ENCODE results near the gene CHGA. TPM values are rescaled to one million over a fixed set of nuclear protein-coding genes. Genes with fewer than 3 reads are reported as not detected.

Gene CHGA
- total RNA-seq, 1 experiment from 2014 or later = not detected

DNA sequence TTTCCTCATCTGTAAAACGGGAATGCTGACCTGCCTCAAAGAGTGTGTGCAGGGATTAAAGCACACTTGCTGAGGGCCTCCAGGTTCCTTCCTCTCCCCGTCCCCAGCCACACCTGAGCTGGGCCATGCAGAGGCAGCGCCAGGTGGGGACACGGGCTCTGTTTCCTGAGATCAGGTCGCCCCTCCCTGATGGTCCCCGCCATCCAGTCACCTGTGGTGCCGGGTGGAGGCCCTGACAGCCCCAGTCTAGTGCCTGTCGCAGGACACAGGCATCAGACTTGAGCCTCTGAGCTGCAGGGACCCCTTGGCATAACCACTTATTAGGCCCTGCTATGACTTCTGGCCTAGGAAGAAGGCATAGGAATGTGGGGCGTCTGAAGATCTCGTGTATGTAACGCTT is 12.5 kb downstream of the CHGA start:
- no peaks in the 10 kb centered on the region for H3K9me3 ChIP-seq (ENCODE audit: insufficient read depth, low read depth)
- ChIA-PET POLR2A (ENCODE audit: unreplicated experiment) (no interaction called here), CTCF (no interaction called here)
- no TSS peak for BruUV-seq (replicated peaks)
- peaks cover 7% of the 10 kb centered on the region for H3K4me1 ChIP-seq (replicated peaks; ENCODE audit: insufficient read depth)
- no peak overlapping the region for H3K4me3 ChIP-seq
- no peaks in the 10 kb centered on the region for H3K79me2 ChIP-seq (ENCODE audit: low read depth)
- no peak overlapping the region for H3K4me2 ChIP-seq
- H2AFZ ChIP-seq = no peak overlapping the region
- intact Hi-C loops (cut with micrococcal nuclease; ENCODE audit: unreplicated experiment) = no loop called here
- no peak overlapping the region for H3K27ac ChIP-seq
- TF ChIP-seq, protein P1, sequence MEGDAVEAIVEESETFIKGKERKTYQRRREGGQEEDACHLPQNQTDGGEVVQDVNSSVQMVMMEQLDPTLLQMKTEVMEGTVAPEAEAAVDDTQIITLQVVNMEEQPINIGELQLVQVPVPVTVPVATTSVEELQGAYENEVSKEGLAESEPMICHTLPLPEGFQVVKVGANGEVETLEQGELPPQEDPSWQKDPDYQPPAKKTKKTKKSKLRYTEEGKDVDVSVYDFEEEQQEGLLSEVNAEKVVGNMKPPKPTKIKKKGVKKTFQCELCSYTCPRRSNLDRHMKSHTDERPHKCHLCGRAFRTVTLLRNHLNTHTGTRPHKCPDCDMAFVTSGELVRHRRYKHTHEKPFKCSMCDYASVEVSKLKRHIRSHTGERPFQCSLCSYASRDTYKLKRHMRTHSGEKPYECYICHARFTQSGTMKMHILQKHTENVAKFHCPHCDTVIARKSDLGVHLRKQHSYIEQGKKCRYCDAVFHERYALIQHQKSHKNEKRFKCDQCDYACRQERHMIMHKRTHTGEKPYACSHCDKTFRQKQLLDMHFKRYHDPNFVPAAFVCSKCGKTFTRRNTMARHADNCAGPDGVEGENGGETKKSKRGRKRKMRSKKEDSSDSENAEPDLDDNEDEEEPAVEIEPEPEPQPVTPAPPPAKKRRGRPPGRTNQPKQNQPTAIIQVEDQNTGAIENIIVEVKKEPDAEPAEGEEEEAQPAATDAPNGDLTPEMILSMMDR (conservative IDR thresholded peaks at IDR 0.05) = no peak
- no peak for TF ChIP-seq EZH2 (IDR thresholded peaks at IDR 0.05; ENCODE audit: low read depth)
- no peaks in the 10 kb centered on the region for H3K27me3 ChIP-seq (ENCODE audit: insufficient read depth, low read depth)
- peaks cover 3% of the 10 kb centered on the region; the same call in 1 of the 2 replicates for H3F3A ChIP-seq (ENCODE audit: insufficient read depth, low read depth)
- H3K36me3 ChIP-seq (ENCODE audit: low read depth) = no peaks in the 10 kb centered on the region
- no peaks in the 10 kb centered on the region for H3K9me2 ChIP-seq (ENCODE audit: insufficient read depth)
- H4K20me1 ChIP-seq (ENCODE audit: insufficient read depth) = peaks cover 4% of the 10 kb centered on the region; the same call in 1 of the 2 replicates
- no peak for DNase-seq

DNA sequence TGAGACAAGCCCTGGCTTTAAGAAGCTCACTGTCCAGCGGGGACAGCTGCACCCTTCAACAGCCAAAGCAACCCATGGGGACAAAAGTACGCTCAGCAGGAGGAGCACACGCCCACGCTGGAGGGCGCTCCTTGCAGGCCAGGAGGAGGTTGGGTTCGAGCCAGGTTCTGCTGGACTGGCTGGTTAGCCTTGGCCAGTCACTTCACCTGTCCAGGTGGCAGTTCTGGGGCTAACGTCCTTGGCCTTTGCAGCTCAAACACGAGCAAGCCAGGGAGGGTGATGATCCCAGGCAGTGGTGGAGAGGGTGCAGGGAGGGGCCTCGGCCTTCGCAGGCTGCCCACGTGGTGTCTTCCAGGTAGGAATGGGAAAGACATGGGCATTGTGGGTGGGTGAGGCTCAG is 13.1 kb downstream of the CHGA start:
- Histone ChIP-seq H4K20me1 (ENCODE audit: insufficient read depth) (peaks cover 4% of the 10 kb centered on the region; the same call in 1 of the 2 replicates), H3K36me3 (ENCODE audit: low read depth) (no peaks in the 10 kb centered on the region), H3K4me3 (no peak overlapping the region), H3K79me2 (ENCODE audit: low read depth) (no peaks in the 10 kb centered on the region), H2AFZ (no peak overlapping the region), H3K27ac (no peak overlapping the region), H3K9me3 (ENCODE audit: insufficient read depth, low read depth) (no peaks in the 10 kb centered on the region), H3K9me2 (ENCODE audit: insufficient read depth) (no peaks in the 10 kb centered on the region), H3K4me2 (no peak overlapping the region), H3F3A (ENCODE audit: insufficient read depth, low read depth) (peaks cover 2% of the 10 kb centered on the region; the same call in 1 of the 2 replicates), H3K4me1 (replicated peaks; ENCODE audit: insufficient read depth) (peaks cover 7% of the 10 kb centered on the region), H3K27me3 (ENCODE audit: insufficient read depth, low read depth) (no peaks in the 10 kb centered on the region)
- no peak for DNase-seq
- TF ChIP-seq, protein P1 (conservative IDR thresholded peaks at IDR 0.05) = no peak
- no peak for TF ChIP-seq EZH2 (IDR thresholded peaks at IDR 0.05; ENCODE audit: low read depth)
- intact Hi-C loops (cut with micrococcal nuclease; ENCODE audit: unreplicated experiment) = no loop called here
- POLR2A ChIA-PET (ENCODE audit: unreplicated experiment) = no interaction called here
- no TSS peak for BruUV-seq (replicated peaks)
- CTCF ChIA-PET = no interaction called here

DNA sequence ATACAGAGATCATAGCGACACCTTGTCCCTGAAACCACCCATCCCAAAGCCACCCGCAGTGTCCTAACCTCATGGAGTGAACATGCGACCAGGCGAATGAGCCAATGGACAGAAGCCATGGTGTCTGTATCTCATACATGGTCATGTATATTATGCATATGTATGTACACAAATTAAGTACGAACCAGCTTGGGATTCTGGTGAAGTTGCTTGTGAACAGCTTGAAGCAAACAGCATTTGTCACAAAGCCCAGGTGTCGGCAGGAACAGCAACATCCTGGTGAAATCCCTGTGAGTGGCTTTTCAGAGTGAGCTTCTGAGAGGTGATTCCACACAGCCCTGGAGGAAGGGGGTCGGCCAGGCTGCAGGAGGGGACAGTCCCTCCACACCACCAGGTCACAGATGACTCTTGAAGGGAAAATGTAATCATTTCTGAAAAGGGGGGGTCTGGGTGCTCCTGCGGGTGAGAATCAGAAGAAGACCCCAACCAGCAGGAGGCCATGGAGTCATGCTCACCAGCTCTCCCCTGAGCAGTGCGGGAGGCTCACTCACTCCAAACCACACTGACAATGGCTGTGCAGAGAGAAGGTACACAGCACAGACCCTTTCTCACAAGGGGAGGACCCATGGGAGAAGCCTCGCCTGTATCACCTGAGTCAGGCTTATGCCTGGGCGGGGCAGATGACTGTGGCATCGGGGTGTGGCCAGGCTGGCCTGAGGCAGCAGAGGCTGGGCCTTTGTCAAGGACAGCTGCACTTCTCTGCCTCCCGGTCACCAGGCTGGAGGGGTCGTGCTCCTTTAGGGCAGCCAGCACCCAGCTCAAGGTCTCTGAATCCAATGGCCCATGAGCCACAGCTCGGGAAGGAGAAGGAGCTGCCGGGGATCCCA is 14.3 kb downstream of the CHGA start:
- Histone ChIP-seq H3K4me1 (replicated peaks; ENCODE audit: insufficient read depth) (peaks cover 7% of the 10 kb centered on the region), H3K9me2 (ENCODE audit: insufficient read depth) (no peaks in the 10 kb centered on the region), H3F3A (ENCODE audit: insufficient read depth, low read depth) (no peaks in the 10 kb centered on the region), H3K79me2 (ENCODE audit: low read depth) (no peaks in the 10 kb centered on the region), H3K36me3 (ENCODE audit: low read depth) (no peaks in the 10 kb centered on the region), H3K9me3 (ENCODE audit: insufficient read depth, low read depth) (no peaks in the 10 kb centered on the region), H3K27me3 (ENCODE audit: insufficient read depth, low read depth) (no peaks in the 10 kb centered on the region), H3K4me2 (no peak overlapping the region), H3K4me3 (no peak overlapping the region), H3K27ac (no peak overlapping the region), H2AFZ (no peak overlapping the region), H4K20me1 (ENCODE audit: insufficient read depth) (peaks cover 4% of the 10 kb centered on the region; the same call in 1 of the 2 replicates)
- no peak for TF ChIP-seq EZH2 (IDR thresholded peaks at IDR 0.05; ENCODE audit: low read depth)
- TF ChIP-seq, protein P1 (conservative IDR thresholded peaks at IDR 0.05) = no peak
- no TSS peak for BruUV-seq (replicated peaks)
- peak; percentile 50 to 57 for DNase-seq
- ChIA-PET CTCF (no interaction called here), POLR2A (ENCODE audit: unreplicated experiment) (no interaction called here)
- intact Hi-C loops (cut with micrococcal nuclease; ENCODE audit: unreplicated experiment) = no loop called here

Data from PC-9 (cell line).